GM18508 (cell line): ENCODE results near the gene CKMT2.

Experiments used
- ATAC-seq: cut with Tn5 transposase; IDR thresholded peaks from one replicate; pipeline ENCODE4 v1.9.1; 2021; ENCODE audit warnings: moderate number of reproducible peaks; ENCODE audit not compliant: insufficient read depth, unreplicated experiment

Gene CKMT2

GRCh38 chr5:81300921-81301270 lies 67.8 kb downstream of the CKMT2 start:
- ATAC-seq = peak; percentile 11

- ATAC-seq = peak; percentile 81
Observed at GRCh38 chr5:81301271-81302015, 68.3 kb downstream of the CKMT2 start, which contains the start of gene ZCCHC9. Gene ZCCHC9, plus strand, starts transcription at chr5:81301587. Its CDS starts 3,171 bp downstream, at chr5:81304758.

GRCh38 chr5:81302596-81302995 lies 69.5 kb downstream of the CKMT2 start:
- no peak for ATAC-seq

- ATAC-seq = no peak
Observed at GRCh38 chr5:81303563-81303962, 70.4 kb downstream of the CKMT2 start.

GRCh38 chr5:81305785-81306184 lies 72.7 kb downstream of the CKMT2 start:
- ATAC-seq = no peak

GRCh38 chr5:81308836-81309235 lies 75.7 kb downstream of the CKMT2 start:
- no peak for ATAC-seq

- no peak for ATAC-seq
Observed at GRCh38 chr5:81310402-81311063, 77.4 kb downstream of the CKMT2 start.

- no peak for ATAC-seq
Observed at GRCh38 chr5:81313278-81313677, 80.2 kb downstream of the CKMT2 start.

GRCh38 chr5:81313686-81314085 lies 80.6 kb downstream of the CKMT2 start:
- no peak for ATAC-seq

GRCh38 chr5:81314581-81314980 lies 81.5 kb downstream of the CKMT2 start:
- no peak for ATAC-seq

GRCh38 chr5:81315336-81315735 lies 82.2 kb downstream of the CKMT2 start:
- ATAC-seq = no peak

- ATAC-seq = no peak
Observed at GRCh38 chr5:81315830-81316229, 82.7 kb downstream of the CKMT2 start.
